ENCODE data around the gene HSPA12A.

Gene HSPA12A

GRCh38 chr10:116771959-116772585 is 29.7 kb upstream of the HSPA12A start:
- H3K27me3 ChIP-seq (ENCODE audit: control insufficient read depth, low read length), result 0 out of 2 replicates have a peak, but pooled peaks cover 2% of the 10 kb centered on the region
- no peaks in the 10 kb centered on the region for H3K36me3 ChIP-seq (ENCODE audit: control insufficient read depth, low read length)
- H3K79me2 ChIP-seq (ENCODE audit: control insufficient read depth, low read length), result no peaks in the 10 kb centered on the region
- H3F3A ChIP-seq (ENCODE audit: control insufficient read depth, insufficient read depth), result no peaks in the 10 kb centered on the region
- no peaks in the 10 kb centered on the region for H3K9me3 ChIP-seq (ENCODE audit: control insufficient read depth, insufficient read depth, low read length)
- H3K9me2 ChIP-seq (replicated peaks; ENCODE audit: control insufficient read depth, low read length), result no peaks in the 10 kb centered on the region
- H3K4me3 ChIP-seq (ENCODE audit: low read length), result no peak overlapping the region
- H3K4me1 ChIP-seq (ENCODE audit: control insufficient read depth, low read length), result no peaks in the 10 kb centered on the region
- H4K20me1 ChIP-seq (ENCODE audit: control insufficient read depth, insufficient read depth, low read depth, low read length), result no peaks in the 10 kb centered on the region
- TF ChIP-seq, protein P1, sequence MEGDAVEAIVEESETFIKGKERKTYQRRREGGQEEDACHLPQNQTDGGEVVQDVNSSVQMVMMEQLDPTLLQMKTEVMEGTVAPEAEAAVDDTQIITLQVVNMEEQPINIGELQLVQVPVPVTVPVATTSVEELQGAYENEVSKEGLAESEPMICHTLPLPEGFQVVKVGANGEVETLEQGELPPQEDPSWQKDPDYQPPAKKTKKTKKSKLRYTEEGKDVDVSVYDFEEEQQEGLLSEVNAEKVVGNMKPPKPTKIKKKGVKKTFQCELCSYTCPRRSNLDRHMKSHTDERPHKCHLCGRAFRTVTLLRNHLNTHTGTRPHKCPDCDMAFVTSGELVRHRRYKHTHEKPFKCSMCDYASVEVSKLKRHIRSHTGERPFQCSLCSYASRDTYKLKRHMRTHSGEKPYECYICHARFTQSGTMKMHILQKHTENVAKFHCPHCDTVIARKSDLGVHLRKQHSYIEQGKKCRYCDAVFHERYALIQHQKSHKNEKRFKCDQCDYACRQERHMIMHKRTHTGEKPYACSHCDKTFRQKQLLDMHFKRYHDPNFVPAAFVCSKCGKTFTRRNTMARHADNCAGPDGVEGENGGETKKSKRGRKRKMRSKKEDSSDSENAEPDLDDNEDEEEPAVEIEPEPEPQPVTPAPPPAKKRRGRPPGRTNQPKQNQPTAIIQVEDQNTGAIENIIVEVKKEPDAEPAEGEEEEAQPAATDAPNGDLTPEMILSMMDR (IDR thresholded peaks at IDR 0.05; ENCODE audit: low read depth, low read length, poor library complexity, severe bottlenecking), result no peak
- TF ChIP-seq EZH2phosphoT487 (IDR thresholded peaks at IDR 0.05; ENCODE audit: borderline replicate concordance, low read length), result no peak
- no peak overlapping the region for H3K4me2 ChIP-seq (ENCODE audit: low read length)
- no peak overlapping the region for H3K27ac ChIP-seq (ENCODE audit: low read depth, low read length)

- Histone ChIP-seq H3K9me3 (ENCODE audit: control insufficient read depth, insufficient read depth, low read length) (no peaks in the 10 kb centered on the region), H3K36me3 (ENCODE audit: control insufficient read depth, low read length) (no peaks in the 10 kb centered on the region), H3F3A (ENCODE audit: control insufficient read depth, insufficient read depth) (no peaks in the 10 kb centered on the region), H3K4me3 (ENCODE audit: low read length) (no peak overlapping the region), H3K4me2 (ENCODE audit: low read length) (no peak overlapping the region), H4K20me1 (ENCODE audit: control insufficient read depth, insufficient read depth, low read depth, low read length) (no peaks in the 10 kb centered on the region), H3K79me2 (ENCODE audit: control insufficient read depth, low read length) (no peaks in the 10 kb centered on the region), H3K4me1 (ENCODE audit: control insufficient read depth, low read length) (no peaks in the 10 kb centered on the region), H3K27ac (ENCODE audit: low read depth, low read length) (no peak overlapping the region), H3K9me2 (replicated peaks; ENCODE audit: control insufficient read depth, low read length) (no peaks in the 10 kb centered on the region), H3K27me3 (ENCODE audit: control insufficient read depth, low read length) (peaks cover 6% of the 10 kb centered on the region; the same call in 1 of the 2 replicates)
- TF ChIP-seq EZH2phosphoT487 (IDR thresholded peaks at IDR 0.05; ENCODE audit: borderline replicate concordance, low read length), result no peak
- TF ChIP-seq, protein P1 (IDR thresholded peaks at IDR 0.05; ENCODE audit: low read depth, low read length, poor library complexity, severe bottlenecking), result no peak
Observed at GRCh38 chr10:116771101-116771958, 29.0 kb upstream of the HSPA12A start.

GRCh38 chr10:116770281-116770680 is 27.9 kb upstream of the HSPA12A start:
- no peak overlapping the region for H3K27ac ChIP-seq (ENCODE audit: low read depth, low read length)
- no peaks in the 10 kb centered on the region for H3K79me2 ChIP-seq (ENCODE audit: control insufficient read depth, low read length)
- no peak overlapping the region for H3K4me2 ChIP-seq (ENCODE audit: low read length)

More at GRCh38 chr10:116770281-116770680, 27.9 kb upstream of the HSPA12A start:
- H3K4me3 ChIP-seq (ENCODE audit: low read length), result no peak overlapping the region
- H3K4me1 ChIP-seq (ENCODE audit: control insufficient read depth, low read length), result no peaks in the 10 kb centered on the region
- no peaks in the 10 kb centered on the region for H3K9me3 ChIP-seq (ENCODE audit: control insufficient read depth, insufficient read depth, low read length)
- no peaks in the 10 kb centered on the region for H3F3A ChIP-seq (ENCODE audit: control insufficient read depth, insufficient read depth)
- H3K9me2 ChIP-seq (replicated peaks; ENCODE audit: control insufficient read depth, low read length), result no peaks in the 10 kb centered on the region
- H3K36me3 ChIP-seq (ENCODE audit: control insufficient read depth, low read length), result no peaks in the 10 kb centered on the region
- H4K20me1 ChIP-seq (ENCODE audit: control insufficient read depth, insufficient read depth, low read depth, low read length), result no peaks in the 10 kb centered on the region
- TF ChIP-seq, protein P1 (IDR thresholded peaks at IDR 0.05; ENCODE audit: low read depth, low read length, poor library complexity, severe bottlenecking), result no peak
- no peak for TF ChIP-seq EZH2phosphoT487 (IDR thresholded peaks at IDR 0.05; ENCODE audit: borderline replicate concordance, low read length)
- peaks cover 6% of the 10 kb centered on the region; the same call in 1 of the 2 replicates for H3K27me3 ChIP-seq (ENCODE audit: control insufficient read depth, low read length)

Data from DOHH2 (cell line).